GM10248 (cell line): Measurements from ENCODE around the gene PBLD.
"Not testable (repeated sequence)": the region's sequence is repeated elsewhere in the genome, so short reads cannot be mapped to it uniquely, and the experiment has no call there.

Experiments
- CTCF ChIA-PET: fragments of 300-600 bp; sonication (Branson Sonifier 250); formaldehyde crosslinking; extraction: SDS; loops from one replicate; lab custom pipeline; 2021; ENCODE audit warnings: antibody characterized with exemption; lab: Yijun Ruan, JAX
- POLR2A ChIA-PET: fragments of 350-650 bp; sonication (Branson Sonifier 250); formaldehyde crosslinking; extraction: SDS; loops from one replicate; lab custom pipeline; 2020; ENCODE audit warnings: antibody characterized with exemption; lab: Yijun Ruan, JAX
- DNase-seq: peaks from one replicate; pipeline ENCODE4 v3.0.0; 2012; ENCODE audit errors: extremely low spot score
- TF ChIP-seq, protein P1 (sequence below): IDR thresholded peaks from 2 replicates; pipeline ENCODE4 v1.5.1; 2012; ENCODE audit warnings: mild to moderate bottlenecking, low read depth; ENCODE audit errors: extremely low read depth, missing control alignments, control extremely low read depth

The PBLD gene

DNA sequence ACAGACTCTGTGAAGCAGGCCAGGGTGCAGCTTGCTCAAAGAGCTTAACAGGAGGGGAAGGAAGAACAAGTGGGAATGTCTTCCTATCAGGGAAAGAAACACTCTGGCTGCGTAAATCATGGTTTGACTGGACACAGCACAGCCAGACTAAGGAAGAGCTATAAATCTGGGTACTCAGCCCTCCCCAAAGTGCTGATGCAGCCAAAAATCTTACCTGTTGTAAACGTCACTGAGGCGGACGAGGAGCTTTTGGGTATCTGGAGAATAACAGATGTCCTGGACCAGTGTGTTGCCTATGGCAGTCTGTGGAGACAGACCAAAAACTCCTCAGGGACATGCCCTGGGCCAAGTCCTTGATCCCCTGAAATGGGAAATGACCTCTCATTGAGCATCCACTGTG, 44.0 kb downstream of the PBLD start:
- TF ChIP-seq, protein P1, sequence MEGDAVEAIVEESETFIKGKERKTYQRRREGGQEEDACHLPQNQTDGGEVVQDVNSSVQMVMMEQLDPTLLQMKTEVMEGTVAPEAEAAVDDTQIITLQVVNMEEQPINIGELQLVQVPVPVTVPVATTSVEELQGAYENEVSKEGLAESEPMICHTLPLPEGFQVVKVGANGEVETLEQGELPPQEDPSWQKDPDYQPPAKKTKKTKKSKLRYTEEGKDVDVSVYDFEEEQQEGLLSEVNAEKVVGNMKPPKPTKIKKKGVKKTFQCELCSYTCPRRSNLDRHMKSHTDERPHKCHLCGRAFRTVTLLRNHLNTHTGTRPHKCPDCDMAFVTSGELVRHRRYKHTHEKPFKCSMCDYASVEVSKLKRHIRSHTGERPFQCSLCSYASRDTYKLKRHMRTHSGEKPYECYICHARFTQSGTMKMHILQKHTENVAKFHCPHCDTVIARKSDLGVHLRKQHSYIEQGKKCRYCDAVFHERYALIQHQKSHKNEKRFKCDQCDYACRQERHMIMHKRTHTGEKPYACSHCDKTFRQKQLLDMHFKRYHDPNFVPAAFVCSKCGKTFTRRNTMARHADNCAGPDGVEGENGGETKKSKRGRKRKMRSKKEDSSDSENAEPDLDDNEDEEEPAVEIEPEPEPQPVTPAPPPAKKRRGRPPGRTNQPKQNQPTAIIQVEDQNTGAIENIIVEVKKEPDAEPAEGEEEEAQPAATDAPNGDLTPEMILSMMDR: no peak
- CTCF ChIA-PET: interaction anchor here (1.4 to 3.8 kb wide), 3 partner anchors 12 to 76 kb away, joined by 3 to 30 read pairs (median 7); no protein-coding TSS in a partner anchor
- POLR2A ChIA-PET: interaction anchor here (0.6 kb wide), 1 partner anchor 23 kb away, joined by 7 read pairs; no protein-coding TSS in a partner anchor
- no peak for DNase-seq

DNA sequence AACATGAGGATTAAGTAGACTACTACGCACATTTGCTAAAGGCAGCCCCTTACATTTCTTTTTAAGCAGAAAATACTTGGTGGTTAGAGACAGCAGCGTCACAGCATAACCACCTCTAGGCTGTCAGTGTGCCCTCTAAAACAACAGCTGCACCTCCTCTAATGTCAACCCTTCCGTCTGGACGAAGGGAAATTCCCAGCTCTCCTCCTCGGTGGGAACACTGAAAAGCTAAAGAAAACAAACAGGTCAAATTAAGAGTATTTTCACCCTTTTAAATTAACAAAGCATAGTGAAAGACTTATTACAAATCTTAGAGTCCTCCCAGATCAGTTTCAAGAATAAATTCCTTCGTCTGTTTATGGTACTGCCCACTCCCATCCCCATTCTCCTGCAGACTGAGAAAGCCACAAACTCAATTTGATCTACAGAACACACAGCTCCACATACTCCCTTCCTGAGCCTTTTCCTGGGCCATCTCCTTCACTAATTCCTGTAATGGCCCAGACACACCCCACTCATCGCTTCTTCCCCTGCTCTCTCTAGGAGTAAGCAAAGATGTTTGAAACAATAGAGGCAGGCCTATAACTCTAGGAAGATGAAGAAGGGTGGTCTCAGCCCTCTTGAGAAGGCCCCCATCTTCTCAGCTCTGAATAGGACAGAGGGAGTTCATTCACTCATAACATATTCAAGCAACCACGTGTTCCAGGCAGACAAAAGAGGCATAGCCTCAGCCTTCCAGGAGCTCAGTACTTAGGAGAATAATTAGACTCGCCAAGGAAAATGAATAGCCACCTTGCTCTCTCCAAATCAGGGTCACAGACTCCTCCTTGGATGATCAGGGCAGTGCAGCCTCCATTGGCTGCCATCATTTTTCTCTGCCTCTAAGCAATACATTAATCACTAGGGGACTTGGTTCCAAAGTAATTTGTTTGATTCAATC, 48.4 kb downstream of the PBLD start:
- ChIA-PET POLR2A (no interaction called here), CTCF (interaction anchor here (0.8 to 2.5 kb wide), 4 partner anchors 18 to 73 kb away, joined by 3 to 7 read pairs (median 5); partner anchors contain the start of gene ATOH7)
- no peak for DNase-seq
- TF ChIP-seq, protein P1: no peak

DNA sequence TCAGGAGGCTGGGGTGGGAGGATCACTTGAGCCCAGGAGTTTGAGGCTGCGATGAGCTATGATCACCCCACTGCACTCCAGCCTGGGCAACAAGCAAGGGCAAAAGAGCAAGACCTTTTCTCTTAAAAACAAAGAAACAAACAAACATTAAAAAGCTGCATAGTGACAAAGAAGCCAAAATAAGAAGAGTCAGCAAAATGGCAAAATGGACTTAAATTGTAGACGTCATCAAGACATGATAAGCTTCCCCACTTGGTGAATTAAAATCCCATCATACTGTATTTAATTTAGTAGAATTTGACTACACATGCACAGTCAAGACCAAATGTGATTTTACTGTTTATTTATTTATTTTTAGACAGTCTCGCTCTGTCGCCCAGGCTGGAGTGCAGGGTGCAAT, 52.0 kb downstream of the PBLD start:
- TF ChIP-seq, protein P1: no peak
- no peak for DNase-seq
- ChIA-PET POLR2A (no interaction called here), CTCF (interaction anchor here (1.6 kb wide), 1 partner anchor 21 kb away, joined by 4 read pairs; no protein-coding TSS in a partner anchor)

DNA sequence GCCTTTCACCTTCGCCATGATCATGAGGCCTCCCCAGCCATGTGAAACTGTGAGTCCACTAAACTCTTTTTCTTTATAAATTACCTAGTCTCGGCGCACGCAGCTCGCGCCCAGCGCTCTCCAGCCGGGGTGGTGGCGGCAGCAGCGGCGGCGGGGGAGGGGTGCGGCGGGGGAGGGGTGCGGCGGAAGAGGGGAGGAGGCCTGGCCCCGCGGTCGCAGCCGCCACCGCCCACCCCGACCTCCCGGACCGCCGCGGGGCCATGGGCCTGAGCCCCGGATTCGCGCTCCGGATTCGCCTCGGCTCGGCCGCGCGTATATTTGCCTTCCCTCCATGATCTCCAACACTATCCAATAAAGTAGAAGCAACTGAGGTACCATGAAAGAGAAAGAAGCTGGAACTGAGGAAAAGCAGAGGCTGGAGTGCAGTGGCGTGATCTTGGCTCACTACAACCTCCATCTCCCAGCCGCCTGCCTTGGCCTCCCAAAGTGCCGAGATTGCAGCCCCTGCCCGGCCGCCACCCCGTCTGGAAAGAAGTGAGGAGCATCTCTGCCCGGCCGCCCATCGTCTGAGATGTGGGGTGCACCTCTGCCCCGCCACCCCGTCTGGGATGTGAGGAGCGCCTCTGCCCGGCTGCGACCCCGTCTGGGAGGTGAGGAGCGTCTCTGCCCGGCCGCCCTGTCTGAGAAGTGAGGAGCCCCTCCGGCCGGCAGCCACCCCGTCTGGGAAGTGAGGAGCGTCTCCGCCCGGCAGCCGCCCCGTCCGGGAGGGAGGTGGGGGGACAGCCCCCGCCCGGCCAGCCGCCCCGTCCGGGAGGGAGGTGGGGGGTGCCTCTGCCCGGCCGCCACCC, 53.6 kb downstream of the PBLD start:
- DNase-seq, CTCF ChIA-PET, POLR2A ChIA-PET: not testable (repeated sequence)

DNA sequence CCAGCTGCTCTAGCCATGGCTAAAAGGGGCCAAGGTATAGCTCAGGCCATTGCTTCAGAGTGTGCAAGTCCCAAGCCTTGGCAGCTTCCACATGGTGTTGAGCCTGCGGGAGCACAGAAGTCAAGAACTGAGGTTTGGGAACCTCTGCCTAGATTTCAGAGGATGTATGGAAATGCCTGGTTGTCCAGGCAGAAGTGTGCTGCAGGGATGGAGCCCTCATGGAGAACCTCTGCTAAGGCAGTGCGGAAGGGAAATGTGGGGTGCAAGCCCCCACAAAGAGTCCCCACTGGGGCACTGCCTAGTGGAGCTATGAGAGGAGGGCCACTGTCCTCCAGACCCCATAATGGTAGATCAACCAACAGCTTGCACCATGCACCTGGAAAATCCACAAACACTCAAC, 54.9 kb downstream of the PBLD start:
- CTCF ChIA-PET: interaction anchor here (1.0 kb wide), 1 partner anchor 327 kb away, joined by 3 read pairs; no protein-coding TSS in a partner anchor
- DNase-seq, POLR2A ChIA-PET: not testable (repeated sequence)

DNA sequence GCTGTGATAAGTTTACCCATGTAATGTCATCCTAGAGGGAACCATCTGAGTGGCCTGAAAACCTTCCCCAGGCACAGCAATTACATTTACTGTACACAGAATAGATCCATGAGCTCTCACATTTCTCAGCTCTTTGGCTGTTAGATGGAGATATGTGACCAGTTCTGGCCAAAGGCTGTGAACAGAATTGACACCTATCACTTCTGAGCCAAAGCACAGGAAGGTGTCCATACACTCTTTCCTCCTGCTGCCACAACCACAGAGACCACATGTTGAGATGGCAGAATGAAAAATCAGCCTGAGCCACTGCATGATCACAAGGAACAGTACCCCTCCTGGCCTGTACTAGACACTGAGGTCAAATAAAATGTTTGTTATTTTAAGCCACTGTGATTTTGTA, 56.5 kb downstream of the PBLD start:
- POLR2A ChIA-PET: no interaction called here
- CTCF ChIA-PET: interaction anchor here (0.7 kb wide), 1 partner anchor 17 kb away, joined by 3 read pairs; no protein-coding TSS in a partner anchor
- TF ChIP-seq, protein P1: no peak
- DNase-seq: no peak

DNA sequence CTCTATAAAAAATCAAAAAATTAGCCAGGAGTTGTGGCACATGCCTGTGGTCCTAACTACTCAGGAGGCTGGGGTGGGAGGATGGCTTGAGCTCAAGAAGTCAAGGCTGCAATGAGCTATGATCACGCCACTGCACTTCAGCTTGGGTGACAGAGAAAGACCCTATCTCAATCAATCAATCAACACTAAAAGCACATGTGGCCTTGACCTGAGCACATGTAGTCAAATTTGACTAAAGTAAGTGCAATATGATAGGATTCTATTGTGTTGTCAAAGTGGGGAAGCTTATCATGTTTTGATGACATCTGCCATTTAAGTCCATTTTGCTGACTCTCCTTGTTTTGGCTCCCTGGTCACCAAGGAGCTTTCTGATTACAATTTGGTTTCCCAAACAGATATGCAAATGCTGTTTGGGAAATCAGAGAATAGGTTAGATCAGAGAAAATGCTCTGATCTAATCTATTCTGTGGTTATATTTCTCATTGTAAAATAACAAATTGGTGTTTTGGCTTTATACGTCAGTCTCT, 57.1 kb downstream of the PBLD start:
- CTCF ChIA-PET: no interaction called here
- TF ChIP-seq, protein P1: no peak
- POLR2A ChIA-PET: no interaction called here
- no peak for DNase-seq
